ENCODE measurements around the gene GPR78. TPM values are rescaled to one million over a fixed set of nuclear protein-coding genes. Genes with fewer than 3 reads are reported as not detected.

The GPR78 gene
- total RNA-seq, 6 donors from 2014 or later = 0.03 to 0.07 TPM; not detected in 4

DNA sequence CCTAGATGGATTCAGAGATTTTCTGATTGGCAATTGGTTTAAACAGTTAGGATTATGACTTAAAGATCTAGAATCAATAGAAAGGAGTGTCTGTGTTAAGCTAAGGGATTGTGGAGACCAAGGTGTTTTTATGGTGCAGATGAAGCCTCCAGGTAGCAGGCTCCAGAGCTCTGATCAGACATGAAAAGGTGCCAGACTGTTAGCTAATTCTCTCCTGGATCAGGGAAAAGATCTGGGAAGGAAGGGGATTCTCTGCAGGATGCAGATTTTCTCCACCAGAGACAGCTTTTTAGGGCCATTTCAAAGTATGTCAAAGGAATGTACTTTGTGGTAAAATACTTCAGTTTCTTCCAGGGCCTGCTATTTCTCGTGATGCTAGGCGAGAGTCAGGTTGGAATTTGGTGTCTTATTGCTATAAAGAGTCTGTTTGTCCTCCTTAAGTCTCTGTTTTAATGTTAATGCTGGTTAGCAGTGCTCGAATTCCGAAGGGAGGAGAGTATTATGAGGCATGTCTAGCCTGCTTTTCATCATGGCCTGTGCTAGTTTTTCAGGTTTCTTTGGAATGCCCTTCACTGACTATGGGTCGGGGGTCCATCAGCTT lies 12.0 kb upstream of the GPR78 start:
- H3K9me3 ChIP-seq = no peaks in the 10 kb centered on the region
- H3K4me1 ChIP-seq = no peaks in the 10 kb centered on the region
- ATAC-seq (ENCODE audit: low FRiP score in 2 of 2) (no peak), DNase-seq (no peak)
- H3K36me3 ChIP-seq = no peaks in the 10 kb centered on the region
- H3K4me3 ChIP-seq = no peak overlapping the region
- 59 to 64% methylated on average over 5 of the region's 5 CpGs for WGBS, 2 donors
- no peaks in the 10 kb centered on the region for H3K27me3 ChIP-seq
- H3K27ac ChIP-seq = no peak overlapping the region
- TF ChIP-seq EP300 (IDR thresholded peaks at IDR 0.05) = no peak
- TF ChIP-seq POLR2A (IDR thresholded peaks at IDR 0.05) = no peak
- TF ChIP-seq POLR2AphosphoS5 (IDR thresholded peaks at IDR 0.05) = no peak
- no peak for TF ChIP-seq CTCF (IDR thresholded peaks at IDR 0.05)

DNA sequence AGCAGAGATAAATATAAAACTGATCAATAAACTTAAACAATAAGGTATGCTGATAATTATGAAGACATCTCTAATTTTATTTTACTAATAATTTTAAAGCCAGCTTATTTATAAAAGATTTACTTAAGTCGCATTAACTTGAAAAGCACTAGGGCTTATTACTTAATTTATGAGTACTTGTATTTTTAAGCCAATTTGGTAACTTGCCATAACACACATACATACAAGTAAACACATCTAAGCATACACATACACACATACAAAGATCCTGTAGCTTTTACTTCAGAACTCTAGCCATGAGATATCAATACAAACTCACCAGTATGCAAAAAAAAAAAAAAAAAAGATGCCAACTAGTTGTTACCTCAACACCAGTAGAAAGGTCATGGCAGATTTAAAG lies 10.0 kb upstream of the GPR78 start:
- ATAC-seq (ENCODE audit: low FRiP score in 2 of 2) (no peak), DNase-seq (no peak)
- Histone ChIP-seq H3K27me3 (no peaks in the 10 kb centered on the region), H3K4me3 (no peak overlapping the region), H3K36me3 (no peaks in the 10 kb centered on the region), H3K4me1 (no peaks in the 10 kb centered on the region), H3K27ac (no peak overlapping the region), H3K9me3 (no peaks in the 10 kb centered on the region)
- WGBS, 2 donors = 77 to 88% methylated on average over 1 of the region's 1 CpG
- TF ChIP-seq POLR2AphosphoS5 (IDR thresholded peaks at IDR 0.05) (no peak), POLR2A (IDR thresholded peaks at IDR 0.05) (no peak), EP300 (IDR thresholded peaks at IDR 0.05) (no peak), CTCF (IDR thresholded peaks at IDR 0.05) (no peak)

DNA sequence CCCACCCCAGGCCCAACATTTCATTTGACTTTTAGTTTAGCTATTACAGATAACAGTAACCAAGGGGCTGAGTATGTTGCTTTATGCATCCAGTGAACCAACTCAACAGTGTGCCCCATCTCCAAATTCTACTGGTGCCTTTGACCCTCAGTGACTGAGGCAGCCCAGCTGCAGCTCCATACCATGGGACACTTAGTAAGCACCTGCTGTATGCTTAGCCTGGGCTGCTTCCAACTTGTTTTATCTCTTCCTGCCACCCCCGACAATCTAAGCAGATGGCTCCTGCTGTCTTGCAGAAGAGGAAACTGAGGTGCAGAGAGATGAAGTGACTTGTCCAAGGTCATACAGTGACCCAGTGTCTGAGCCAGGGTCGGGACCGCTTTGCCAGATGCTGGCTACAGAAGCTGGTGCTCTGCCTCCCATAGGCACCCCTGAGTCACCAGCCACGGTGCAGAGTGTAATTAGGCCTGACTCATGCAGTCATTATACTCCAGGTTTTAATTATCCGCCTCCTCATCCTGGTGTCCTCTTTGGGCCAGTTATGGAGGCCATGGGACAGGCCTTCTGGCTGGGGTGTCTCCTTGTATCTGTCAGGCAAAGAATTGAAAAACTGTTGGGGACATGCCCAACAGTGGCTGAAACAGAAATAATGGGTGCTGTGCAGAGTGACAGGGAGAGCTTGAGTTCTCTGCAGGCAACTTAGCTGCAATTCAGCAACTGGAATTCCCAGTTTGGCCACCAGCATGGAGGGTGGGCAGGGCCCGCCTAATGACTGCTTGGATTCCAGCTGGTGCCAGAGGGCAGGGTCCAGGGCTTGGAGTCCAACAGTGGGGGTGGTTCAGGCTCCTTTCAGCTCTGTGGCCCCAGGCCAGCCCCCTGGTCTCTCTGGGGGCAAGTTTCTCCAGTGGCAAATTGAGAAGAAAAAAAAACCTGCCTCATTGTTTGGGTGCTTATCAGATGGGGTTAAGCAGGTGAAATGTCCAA lies 8.2 kb upstream of the GPR78 start:
- Histone ChIP-seq H3K27ac (no peak overlapping the region), H3K4me1 (no peaks in the 10 kb centered on the region), H3K27me3 (no peaks in the 10 kb centered on the region), H3K4me3 (no peak overlapping the region), H3K36me3 (no peaks in the 10 kb centered on the region), H3K9me3 (no peaks in the 10 kb centered on the region)
- TF ChIP-seq POLR2AphosphoS5 (IDR thresholded peaks at IDR 0.05) (no peak), EP300 (IDR thresholded peaks at IDR 0.05) (no peak), CTCF (IDR thresholded peaks at IDR 0.05) (no peak)
- 68 to 81% methylated on average over 6 of the region's 6 CpGs for WGBS, 2 donors
- DNase-seq = no peak
- ATAC-seq (ENCODE audit: low FRiP score in 2 of 2) = no peak

GRCh38 chr4:8573266-8573665 lies 6.9 kb upstream of the GPR78 start:
- ATAC-seq (ENCODE audit: low FRiP score in 2 of 2) = no peak
- 78 to 88% methylated on average over 5 of the region's 5 CpGs for WGBS, 2 donors

More at GRCh38 chr4:8573266-8573665, 6.9 kb upstream of the GPR78 start:
- no peak overlapping the region for H3K4me3 ChIP-seq
- TF ChIP-seq POLR2AphosphoS5 (IDR thresholded peaks at IDR 0.05) (no peak), EP300 (IDR thresholded peaks at IDR 0.05) (no peak), POLR2A (IDR thresholded peaks at IDR 0.05) (no peak), CTCF (IDR thresholded peaks at IDR 0.05) (no peak)
- H3K27me3 ChIP-seq = no peaks in the 10 kb centered on the region
- H3K4me1 ChIP-seq = no peaks in the 10 kb centered on the region
- H3K36me3 ChIP-seq = no peaks in the 10 kb centered on the region
- no peaks in the 10 kb centered on the region for H3K9me3 ChIP-seq
- DNase-seq = no peak
- H3K27ac ChIP-seq = no peak overlapping the region

All from upper lobe of left lung (tissue), 6 donors.